Esophagus muscularis mucosa (tissue), 4 donors: ENCODE measurements around the gene MAP3K4. TPM values are rescaled to one million over a fixed set of nuclear protein-coding genes. Genes with fewer than 3 reads are reported as not detected.

Source experiments
- DNase-seq: peaks from one replicate; pipeline ENCODE4 v3.0.0-alpha.2; 2017; ENCODE audit errors: extremely low spot score
- H3K27ac ChIP-seq, 4 donors: fragments of 200-600 bp; sonication (generic); replicated peaks in 1 of 4; 1 replicate in 3 of 4; 2 replicates in 1 of 4; pipeline ENCODE4 v1.5.1; 2016 to 2019; ENCODE audit warnings: mild to moderate bottlenecking in 1 of 4
- H3K27me3 ChIP-seq, 4 donors: fragments of 200-600 bp; sonication (generic); one replicate each; pipeline versions ENCODE4 v1.5.1 to v1.6.0; 2016 to 2019
- H3K36me3 ChIP-seq, 4 donors: fragments of 200-600 bp; sonication (generic); one replicate each; pipeline ENCODE4 v1.5.1; 2016 to 2019
- H3K4me1 ChIP-seq, 4 donors: fragments of 200-600 bp; sonication (generic); one replicate each; pipeline ENCODE4 v1.5.1; 2016 to 2019
- H3K4me3 ChIP-seq, 4 donors: fragments of 200-600 bp; sonication (generic); 1 replicate in 2 of 4; 2 replicates in 2 of 4; pipeline ENCODE4 v1.5.1; 2016 to 2019; ENCODE audit warnings: mild to moderate bottlenecking in 4 of 4, moderate library complexity in 1 of 4
- H3K9me3 ChIP-seq, 4 donors: fragments of 200-600 bp; sonication (generic); 1 replicate in 3 of 4; 2 replicates in 1 of 4; pipeline ENCODE4 v1.5.1; 2016 to 2019
- EP300 ChIP-seq: sonication (generic); formaldehyde crosslinking; IDR thresholded peaks from one replicate; pipeline ENCODE4 v1.6.1; 2017; ENCODE audit warnings: antibody characterized with exemption
- POLR2A ChIP-seq: fragments of 450-650 bp; IDR thresholded peaks from one replicate; pipeline ENCODE4 v1.6.1; 2017; ENCODE audit warnings: antibody characterized with exemption, moderate library complexity, mild to moderate bottlenecking, low read depth
- POLR2AphosphoS5 ChIP-seq, 2 donors: sonication (generic); formaldehyde crosslinking; IDR thresholded peaks; one replicate each; pipeline ENCODE4 v1.6.1; 2017; ENCODE audit warnings: antibody characterized with exemption in 2 of 2
- WGBS: methylation state at CpG from one replicate; pipeline ENCODE4 v1.1.5; 2018; 5-methylcytosine and 5-hydroxymethylcytosine counted together
- intact Hi-C: fragments of 100-400 bp; cut with DNase I; formaldehyde crosslinking; loops from one replicate; pipeline ENCODE4 v1.15.1; 2023
- total RNA-seq, 4 donors: library from RNA; depleted of rRNA; stranded (reverse); fragments of >200 nt; gene quantifications; one replicate each; pipeline versions ENCODE4 v1.1.0 to v1.2.1, GENCODE V29; 2016
- TF ChIP-seq, protein P1 (sequence below), 3 experiments: fragments of 200-600 bp in 2 of 3; fragments of 450-650 bp in 1 of 3; sonication (generic) in 2 of 3; IDR thresholded peaks; one replicate each; pipeline ENCODE4 v1.5.1; 2017 to 2019; ENCODE audit warnings: antibody characterized with exemption in 3 of 3, mild to moderate bottlenecking in 2 of 3, moderate library complexity in 1 of 3

Gene MAP3K4
- total RNA-seq, 4 donors from 2014 or later: 17.9 to 22.8 (median 21.5) TPM

DNA sequence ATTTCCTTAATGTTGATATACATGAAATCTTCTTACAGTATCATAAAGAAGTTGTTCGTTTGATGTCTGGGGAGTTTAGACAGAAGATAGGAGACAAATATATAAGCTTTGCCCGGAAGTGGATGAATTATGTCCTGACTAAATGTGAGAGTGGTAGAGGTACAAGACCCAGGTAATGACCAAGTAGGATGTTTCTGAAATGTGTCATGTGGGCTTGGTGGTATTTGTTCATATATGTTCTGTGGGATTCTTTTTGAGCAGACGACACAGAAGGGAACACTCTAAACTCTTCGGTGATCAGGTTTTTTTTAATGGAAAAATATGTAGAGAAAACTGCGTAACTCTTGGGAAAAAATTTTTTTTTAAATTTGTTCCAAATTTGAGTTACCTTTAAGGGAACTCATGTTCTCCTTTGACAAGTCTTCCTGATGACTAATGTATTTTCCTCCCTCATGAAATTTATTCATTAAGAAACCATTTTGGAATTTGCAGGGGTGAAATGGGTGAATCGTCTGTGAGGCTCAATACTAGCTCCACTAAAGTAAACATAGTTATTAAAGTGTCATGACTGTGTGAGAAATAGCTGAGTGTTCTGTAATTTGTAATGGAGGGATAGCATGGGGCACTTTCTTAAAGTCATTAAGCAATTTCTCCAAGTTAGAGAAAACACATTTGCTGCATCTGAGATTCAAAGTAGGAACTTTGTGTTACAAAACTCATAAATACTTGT is 100.6 kb downstream of the MAP3K4 start:
- H3K27ac ChIP-seq: no peak overlapping the region
- H3K36me3 ChIP-seq: peaks cover 43 to 94% (median 68%) of the 10 kb centered on the region in 4 donors

DNA sequence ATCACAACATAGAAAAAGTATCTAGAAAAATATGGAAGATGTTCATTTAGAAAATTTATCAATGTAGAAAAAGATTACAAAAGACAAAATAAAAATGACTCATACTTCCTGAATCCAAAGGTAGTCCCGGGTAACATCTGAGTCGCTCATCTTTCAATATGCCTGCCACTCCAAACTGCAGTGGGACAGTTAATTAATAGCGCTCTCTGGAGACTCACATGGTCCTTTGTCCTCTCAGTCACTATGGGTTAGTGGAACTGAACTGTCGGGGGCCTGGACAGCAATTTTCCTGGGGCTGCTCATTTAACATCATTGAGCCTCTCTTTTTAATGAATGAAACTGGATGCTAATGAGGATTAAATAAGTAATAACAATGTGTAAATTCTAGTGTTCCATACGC is 103.4 kb downstream of the MAP3K4 start:
- WGBS: 80% methylated on average over 5 of the region's 5 CpGs
- peaks cover 30 to 94% (median 66%) of the 10 kb centered on the region in 4 donors for H3K36me3 ChIP-seq
- no peak for TF ChIP-seq POLR2AphosphoS5 (IDR thresholded peaks at IDR 0.05)
- TF ChIP-seq POLR2A: no peak
- TF ChIP-seq, protein P1, sequence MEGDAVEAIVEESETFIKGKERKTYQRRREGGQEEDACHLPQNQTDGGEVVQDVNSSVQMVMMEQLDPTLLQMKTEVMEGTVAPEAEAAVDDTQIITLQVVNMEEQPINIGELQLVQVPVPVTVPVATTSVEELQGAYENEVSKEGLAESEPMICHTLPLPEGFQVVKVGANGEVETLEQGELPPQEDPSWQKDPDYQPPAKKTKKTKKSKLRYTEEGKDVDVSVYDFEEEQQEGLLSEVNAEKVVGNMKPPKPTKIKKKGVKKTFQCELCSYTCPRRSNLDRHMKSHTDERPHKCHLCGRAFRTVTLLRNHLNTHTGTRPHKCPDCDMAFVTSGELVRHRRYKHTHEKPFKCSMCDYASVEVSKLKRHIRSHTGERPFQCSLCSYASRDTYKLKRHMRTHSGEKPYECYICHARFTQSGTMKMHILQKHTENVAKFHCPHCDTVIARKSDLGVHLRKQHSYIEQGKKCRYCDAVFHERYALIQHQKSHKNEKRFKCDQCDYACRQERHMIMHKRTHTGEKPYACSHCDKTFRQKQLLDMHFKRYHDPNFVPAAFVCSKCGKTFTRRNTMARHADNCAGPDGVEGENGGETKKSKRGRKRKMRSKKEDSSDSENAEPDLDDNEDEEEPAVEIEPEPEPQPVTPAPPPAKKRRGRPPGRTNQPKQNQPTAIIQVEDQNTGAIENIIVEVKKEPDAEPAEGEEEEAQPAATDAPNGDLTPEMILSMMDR (IDR thresholded peaks at IDR 0.05): no peak
- TF ChIP-seq EP300: no peak
- H3K27me3 ChIP-seq: no peaks in the 10 kb centered on the region
- no peak overlapping the region for H3K27ac ChIP-seq
- DNase-seq: no peak
- H3K4me3 ChIP-seq: no peak overlapping the region
- no peaks in the 10 kb centered on the region for H3K4me1 ChIP-seq
- intact Hi-C loops: no loop called here
- no peaks in the 10 kb centered on the region for H3K9me3 ChIP-seq

More for the DNA sequence above, 100.6 kb downstream of the MAP3K4 start:
- no peak for DNase-seq
- Histone ChIP-seq H3K4me3 (no peak overlapping the region), H3K4me1 (no peaks in the 10 kb centered on the region), H3K27me3 (no peaks in the 10 kb centered on the region), H3K9me3 (no peaks in the 10 kb centered on the region)
- WGBS: 82% methylated on average over 6 of the region's 6 CpGs
- TF ChIP-seq POLR2AphosphoS5 (IDR thresholded peaks at IDR 0.05): no peak
- TF ChIP-seq, protein P1 (IDR thresholded peaks at IDR 0.05): no peak
- TF ChIP-seq EP300: no peak
- TF ChIP-seq POLR2A: no peak
- intact Hi-C loops: no loop called here

DNA sequence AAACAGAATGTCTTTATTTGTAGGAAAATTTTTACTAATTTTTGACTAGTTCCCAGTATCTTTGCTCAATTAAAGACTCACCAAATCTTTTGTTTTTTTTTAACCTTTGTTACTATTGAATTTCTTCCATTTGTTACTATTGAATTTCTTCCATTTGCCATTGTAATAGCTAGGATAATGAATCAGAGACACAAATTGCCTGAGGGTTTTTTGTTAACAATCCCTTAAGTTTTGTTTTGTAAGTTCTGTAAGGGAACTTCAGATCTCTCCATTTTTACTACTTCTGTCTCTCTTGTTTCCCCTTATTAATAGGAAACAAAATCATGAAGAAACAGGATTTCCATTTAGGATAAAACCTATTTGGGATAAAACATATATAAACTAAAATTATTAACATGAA is 104.3 kb downstream of the MAP3K4 start:
- no peak for DNase-seq
- Histone ChIP-seq H3K27ac (no peak overlapping the region), H3K4me3 (no peak overlapping the region), H3K4me1 (no peaks in the 10 kb centered on the region), H3K36me3 (peaks cover 31 to 93% (median 70%) of the 10 kb centered on the region in 4 donors), H3K9me3 (no peaks in the 10 kb centered on the region), H3K27me3 (no peaks in the 10 kb centered on the region)
- no peak for TF ChIP-seq EP300
- TF ChIP-seq, protein P1 (IDR thresholded peaks at IDR 0.05): no peak
- TF ChIP-seq POLR2AphosphoS5 (IDR thresholded peaks at IDR 0.05): no peak
- intact Hi-C loops: no loop called here

DNA sequence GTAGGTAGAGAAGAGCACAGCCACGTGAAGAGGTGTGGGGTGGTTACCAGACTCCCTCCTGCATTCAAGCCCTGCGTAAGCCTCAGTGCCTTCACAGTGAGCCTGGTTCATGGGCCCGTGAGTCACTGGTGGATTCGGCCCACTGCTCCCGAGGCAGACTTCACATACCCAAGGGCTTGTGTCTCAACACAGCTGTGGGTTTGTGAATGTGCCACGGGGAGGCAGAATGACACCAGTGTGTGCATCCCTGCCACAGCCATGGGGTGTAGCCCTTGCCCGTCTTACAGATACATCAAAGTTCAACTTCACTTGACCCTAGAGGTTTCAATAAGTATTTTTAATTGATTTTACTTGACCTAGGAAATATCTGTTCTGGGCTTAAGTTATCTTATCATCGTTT is 108.5 kb downstream of the MAP3K4 start:
- TF ChIP-seq, protein P1 (IDR thresholded peaks at IDR 0.05): no peak
- TF ChIP-seq POLR2AphosphoS5 (IDR thresholded peaks at IDR 0.05): no peak
- no peak for TF ChIP-seq POLR2A
- TF ChIP-seq EP300: no peak
- H3K9me3 ChIP-seq: no peaks in the 10 kb centered on the region
- no peak overlapping the region for H3K27ac ChIP-seq
- intact Hi-C loops: no loop called here
- H3K27me3 ChIP-seq: no peaks in the 10 kb centered on the region
- no peak overlapping the region for H3K4me3 ChIP-seq
- peaks cover 45 to 95% (median 78%) of the 10 kb centered on the region in 4 donors for H3K36me3 ChIP-seq
- H3K4me1 ChIP-seq: no peaks in the 10 kb centered on the region
- no peak for DNase-seq
- WGBS: 87% methylated on average over 6 of the region's 8 CpGs

DNA sequence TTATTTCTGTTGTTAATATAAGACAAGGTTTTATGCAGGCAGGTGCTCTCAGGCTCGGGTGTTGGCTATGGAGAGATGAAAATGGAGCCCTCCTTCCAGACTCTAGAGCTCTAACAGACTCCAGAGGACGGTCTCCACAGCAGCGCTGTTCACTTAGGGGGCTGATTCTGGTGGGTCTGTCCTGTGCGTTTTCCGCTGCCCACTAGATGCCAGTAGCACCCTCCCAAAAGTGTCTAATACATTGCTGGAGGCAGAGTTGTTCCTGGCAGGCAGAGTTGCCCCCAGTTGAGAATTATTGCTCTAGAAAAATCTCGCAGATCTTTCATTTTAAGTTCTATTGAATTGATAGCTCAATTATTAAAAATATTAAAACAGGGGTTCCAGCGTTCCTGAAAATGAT is 109.9 kb downstream of the MAP3K4 start:
- 89% methylated on average over 7 of the region's 7 CpGs for WGBS
- TF ChIP-seq, protein P1 (IDR thresholded peaks at IDR 0.05): peak in 2 of 3 experiments; percentile 9 to 10
- no peak for TF ChIP-seq POLR2A
- no peak overlapping the region for H3K4me3 ChIP-seq
- intact Hi-C loops: no loop called here
- DNase-seq: no peak
- H3K27me3 ChIP-seq: no peaks in the 10 kb centered on the region
- no peak overlapping the region for H3K27ac ChIP-seq
- H3K9me3 ChIP-seq: no peaks in the 10 kb centered on the region
- H3K4me1 ChIP-seq: no peaks in the 10 kb centered on the region
- peaks cover 45 to 99% (median 79%) of the 10 kb centered on the region in 4 donors for H3K36me3 ChIP-seq
